SK-N-SH (cell line): ENCODE results near the gene DNAAF9. TPM values are rescaled to one million over a fixed set of nuclear protein-coding genes. Genes with fewer than 3 reads are reported as not detected.

ENCODE experiments used
- CTCF ChIA-PET: fragments of 300-600, 350-600 bp; formaldehyde crosslinking; extraction: SDS; loops from one replicate; lab custom pipeline; 2021; lab: Yijun Ruan, JAX
- POLR2A ChIA-PET: fragments of 350-600 bp; sonication (Branson Sonifier 250); formaldehyde crosslinking; extraction: SDS; loops from one replicate; lab custom pipeline; 2020; ENCODE audit warnings: antibody characterized with exemption, inconsistent platforms; lab: Yijun Ruan, JAX
- DNase-seq: peaks from one replicate; pipeline ENCODE4 v3.0.0; 2012
- H2AFZ ChIP-seq: fragments of 200-600 bp; sonication (generic); 2 replicates; pipeline ENCODE4 v1.8.1; 2016; ENCODE audit warnings: antibody characterized with exemption, mild to moderate bottlenecking, low read depth
- H3F3A ChIP-seq: fragments of 200-600 bp; sonication (generic); replicated peaks from 2 replicates; pipeline ENCODE3; 2016; ENCODE audit warnings: antibody characterized with exemption, mild to moderate bottlenecking; ENCODE audit not compliant: insufficient read depth
- H3K27ac ChIP-seq, 2 experiments: fragments of 200-500 bp in 1 of 2; fragments of 200-600 bp in 1 of 2; sonication (Bioruptor generic) in 1 of 2; sonication (generic), shearing (Covaris generic) in 1 of 2; 2 replicates each; pipeline versions ENCODE4 v1.5.1 to v1.6.1; 2014 to 2016; ENCODE audit warnings: low read depth in 2 of 2, inconsistent platforms in 1 of 2, low read length in 1 of 2, mild to moderate bottlenecking in 1 of 2, mixed read lengths in 1 of 2
- H3K27me3 ChIP-seq: fragments of 200-600 bp; sonication (generic), shearing (Covaris generic); 2 replicates; pipeline ENCODE4 v1.6.1; 2016; ENCODE audit warnings: mixed run types; ENCODE audit not compliant: insufficient read depth
- H3K36me3 ChIP-seq, 2 experiments: fragments of 200-500 bp in 1 of 2; fragments of 200-600 bp in 1 of 2; sonication (Bioruptor generic) in 1 of 2; sonication (generic) in 1 of 2; replicated peaks in 1 of 2; 2 replicates each; pipeline versions ENCODE3 to v1.5.1; 2014 to 2016; ENCODE audit warnings: low read length in 1 of 2, mild to moderate bottlenecking in 1 of 2; ENCODE audit not compliant: insufficient read depth in 2 of 2, control insufficient read depth in 1 of 2
- H3K4me1 ChIP-seq, 2 experiments: fragments of 200-500 bp in 1 of 2; fragments of 200-600 bp in 1 of 2; sonication (Bioruptor generic) in 1 of 2; sonication (generic), shearing (Covaris generic) in 1 of 2; 2 replicates each; pipeline versions ENCODE4 v1.5.1 to v1.6.1; 2014 to 2016; ENCODE audit warnings: low read depth in 1 of 2, low read length in 1 of 2, mixed run types in 1 of 2; ENCODE audit not compliant: insufficient read depth in 2 of 2, control insufficient read depth in 1 of 2
- H3K4me2 ChIP-seq: fragments of 200-600 bp; sonication (generic), shearing (Covaris generic); 2 replicates; pipeline ENCODE4 v1.6.1; 2017; ENCODE audit warnings: mixed run types
- H3K4me3 ChIP-seq, 2 experiments: fragments of 200-500 bp in 1 of 2; fragments of 200-600 bp in 1 of 2; sonication (Bioruptor generic) in 1 of 2; sonication (generic), shearing (Covaris generic) in 1 of 2; 2 replicates each; pipeline versions ENCODE4 v1.5.1 to v1.8.1; 2014 to 2016; ENCODE audit warnings: low read depth in 2 of 2, inconsistent platforms in 1 of 2, low read length in 1 of 2, mild to moderate bottlenecking in 1 of 2, mixed read lengths in 1 of 2, moderate library complexity in 1 of 2
- H3K79me2 ChIP-seq: fragments of 200-600 bp; sonication (generic); 2 replicates; pipeline ENCODE4 v1.8.1; 2017; ENCODE audit warnings: mild to moderate bottlenecking; ENCODE audit not compliant: insufficient read depth
- H3K9ac ChIP-seq: fragments of 200-600 bp; sonication (generic); 2 replicates; pipeline ENCODE4 v1.6.1; 2017; ENCODE audit warnings: mixed run types
- H3K9me2 ChIP-seq: fragments of 200-600 bp; sonication (generic); 2 replicates; pipeline ENCODE4 v1.6.1; 2017; ENCODE audit warnings: mixed run types
- H3K9me3 ChIP-seq: fragments of 200-600 bp; sonication (generic); 2 replicates; pipeline ENCODE4 v1.6.1; 2017; ENCODE audit warnings: mixed run types, mild to moderate bottlenecking, moderate library complexity
- H4K20me1 ChIP-seq: fragments of 200-600 bp; sonication (generic); 2 replicates; pipeline ENCODE4 v1.6.1; 2017; ENCODE audit warnings: mild to moderate bottlenecking, mixed run types; ENCODE audit not compliant: insufficient read depth
- CHD2 ChIP-seq: fragments of 150-350 bp; IDR thresholded peaks from 2 replicates; pipeline ENCODE4 v1.6.1; 2018; ENCODE audit warnings: low read length; ENCODE audit not compliant: partially characterized antibody
- CTCF ChIP-seq: fragments of 200-600 bp; sonication (generic); IDR thresholded peaks from 2 replicates; pipeline ENCODE4 v1.6.1; 2017; ENCODE audit warnings: antibody characterized with exemption, mild to moderate bottlenecking, moderate library complexity
- ELF1 ChIP-seq: IDR thresholded peaks from 2 replicates; pipeline ENCODE4 v1.4.0; 2012
- EP300 ChIP-seq, 2 experiments: IDR thresholded peaks; 2 replicates each; pipeline versions ENCODE4 v1.4.0 to v1.6.1; 2012; ENCODE audit warnings: borderline replicate concordance in 1 of 2, low read depth in 1 of 2, low read length in 1 of 2
- GATA2 ChIP-seq: sonication (generic); formaldehyde crosslinking; IDR thresholded peaks from 2 replicates; pipeline ENCODE4 v1.5.0; 2020; ENCODE audit warnings: mild to moderate bottlenecking, missing genetic modification reagents
- JUND ChIP-seq: IDR thresholded peaks from 2 replicates; pipeline ENCODE4 v1.4.0; 2012
- MAX ChIP-seq: IDR thresholded peaks from 2 replicates; pipeline ENCODE4 v1.4.0; 2012; ENCODE audit warnings: low read depth
- MEF2A ChIP-seq: IDR thresholded peaks from 2 replicates; pipeline ENCODE4 v1.4.0; 2012; ENCODE audit warnings: low read depth, borderline replicate concordance
- NRF1 ChIP-seq: IDR thresholded peaks from 2 replicates; pipeline ENCODE4 v1.6.1; 2012; ENCODE audit warnings: low read depth, mild to moderate bottlenecking, low read length
- REST ChIP-seq: IDR thresholded peaks from 2 replicates; pipeline ENCODE4 v1.6.1; 2012; ENCODE audit warnings: mild to moderate bottlenecking, low read depth, low read length, moderate library complexity
- RFX5 ChIP-seq: IDR thresholded peaks from 2 replicates; pipeline ENCODE4 v1.6.1; 2012; ENCODE audit warnings: mild to moderate bottlenecking, improper control_type of control experiment, low read length
- RXRA ChIP-seq: IDR thresholded peaks from 2 replicates; pipeline ENCODE4 v1.4.0; 2012; ENCODE audit warnings: low read depth, mild to moderate bottlenecking, borderline replicate concordance
- TCF12 ChIP-seq: IDR thresholded peaks from 2 replicates; pipeline ENCODE4 v1.4.0; 2012
- YY1 ChIP-seq: IDR thresholded peaks from 2 replicates; pipeline ENCODE4 v1.4.0; 2012; ENCODE audit warnings: low read depth, mild to moderate bottlenecking
- ZBTB33 ChIP-seq: IDR thresholded peaks from 2 replicates; pipeline ENCODE4 v1.4.0; 2012; ENCODE audit warnings: low read depth, borderline replicate concordance
- WGBS: methylation state at CpG from one replicate; pipeline ENCODE4 v1.1.6; 2017; ENCODE audit warnings: low lambda C conversion rate; 5-methylcytosine and 5-hydroxymethylcytosine counted together
- polyA plus RNA-seq, 3 experiments: library from polyadenylated mRNA; depleted of rRNA; stranded (reverse); fragments of >200 nt; gene quantifications; 2 replicates each; pipeline ENCODE4 v1.2.3, GENCODE V29; 2012
- TF ChIP-seq, protein P1 (sequence below): IDR thresholded peaks from 2 replicates; pipeline ENCODE4 v1.4.0; 2012; ENCODE audit warnings: low read depth, borderline replicate concordance

The DNAAF9 gene
- polyA plus RNA-seq, 1 of the 3 experiments (the other 2 are of a cell fraction): 5.5 TPM

DNA sequence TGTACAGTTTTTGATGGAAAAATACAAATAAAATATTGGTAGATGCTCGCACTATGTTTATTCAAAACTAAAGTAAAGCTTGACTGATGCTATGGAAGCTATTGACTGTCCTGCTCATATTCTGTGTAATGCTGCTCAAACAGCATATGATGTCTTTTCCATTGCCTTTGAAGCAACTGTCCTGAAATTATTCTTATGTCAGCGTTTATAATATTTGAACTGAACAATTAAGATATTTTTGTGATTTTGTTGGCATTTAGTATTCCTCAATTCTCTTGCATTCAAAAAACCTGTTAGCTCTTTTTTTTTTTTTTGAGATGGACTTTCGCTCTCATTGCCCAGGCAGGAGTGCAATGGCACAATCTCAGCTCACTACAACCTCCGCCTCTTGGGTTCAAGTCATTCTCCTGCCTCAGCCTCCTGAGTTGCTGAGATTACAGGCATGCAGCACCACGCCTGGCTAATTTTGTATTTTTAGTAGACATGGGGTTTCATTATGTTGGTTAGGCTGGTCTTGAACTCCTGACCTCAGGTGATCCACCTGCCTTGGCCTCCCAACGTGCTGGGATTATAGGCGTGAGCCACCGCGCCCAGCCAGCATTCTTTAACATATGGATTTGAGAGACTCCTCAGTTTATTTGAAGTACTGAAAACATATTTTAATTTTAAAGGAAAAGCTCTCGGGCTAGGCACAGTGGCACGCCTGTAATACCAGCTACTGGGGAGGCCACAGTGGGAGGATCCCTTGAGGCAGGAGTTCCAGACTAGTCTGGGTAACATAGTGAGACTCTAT lies 5.3 kb upstream of the DNAAF9 start:
- Histone ChIP-seq H3K9me3 (no peaks in the 10 kb centered on the region), H3K4me1 (no peaks in the 10 kb centered on the region; a peak in 1 of 4 replicates), H3K27ac (no peak overlapping the region), H3K9ac (no peak overlapping the region), H3K27me3 (no peaks in the 10 kb centered on the region; the same call in 1 of the 2 replicates), H3K4me3 (no peak overlapping the region), H3F3A (peaks cover 7% of the 10 kb centered on the region), H3K79me2 (no peaks in the 10 kb centered on the region), H3K36me3 (no peaks in the 10 kb centered on the region), H4K20me1 (no peaks in the 10 kb centered on the region), H3K4me2 (no peak overlapping the region), H3K9me2 (no peaks in the 10 kb centered on the region), H2AFZ (no peak overlapping the region)
- ChIA-PET CTCF (no interaction called here), POLR2A (no interaction called here)
- WGBS: 70% methylated on average over 11 of the region's 11 CpGs
- no peak for DNase-seq
- TF ChIP-seq REST: no peak
- TF ChIP-seq ZBTB33: no peak
- TF ChIP-seq, protein P1, sequence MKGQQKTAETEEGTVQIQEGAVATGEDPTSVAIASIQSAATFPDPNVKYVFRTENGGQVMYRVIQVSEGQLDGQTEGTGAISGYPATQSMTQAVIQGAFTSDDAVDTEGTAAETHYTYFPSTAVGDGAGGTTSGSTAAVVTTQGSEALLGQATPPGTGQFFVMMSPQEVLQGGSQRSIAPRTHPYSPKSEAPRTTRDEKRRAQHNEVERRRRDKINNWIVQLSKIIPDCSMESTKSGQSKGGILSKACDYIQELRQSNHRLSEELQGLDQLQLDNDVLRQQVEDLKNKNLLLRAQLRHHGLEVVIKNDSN: no peak
- no peak for TF ChIP-seq TCF12
- TF ChIP-seq NRF1: no peak
- no peak for TF ChIP-seq RXRA
- TF ChIP-seq EP300 (IDR thresholded peaks at IDR 0.05; ENCODE audit: borderline replicate concordance in 1 of 2, low read depth in 1 of 2, low read length in 1 of 2): no peak
- no peak for TF ChIP-seq JUND
- TF ChIP-seq CHD2: no peak
- TF ChIP-seq ELF1: no peak
- no peak for TF ChIP-seq YY1
- no peak for TF ChIP-seq MEF2A
- TF ChIP-seq RFX5: no peak
- no peak for TF ChIP-seq CTCF
- TF ChIP-seq GATA2 (CRISPR knock-in tag): no peak
- TF ChIP-seq MAX: no peak
